Measurements from ENCODE around the gene TP53RK. TPM values are rescaled to one million over a fixed set of nuclear protein-coding genes. Genes with fewer than 3 reads are reported as not detected.
A peak's percentile ranks its signal among the peaks of the same experiment; 100 is the strongest.

TP53RK gene
- total and polyA plus RNA-seq, 2 of the 13 experiments (the other 11 are each of a cell fraction or from before 2014, with no cell fraction given): 12.9 to 25.5 TPM

GRCh38 chr20:46689082-46689753, at the start of gene TP53RK (continued):
- TF ChIP-seq, protein P1, sequence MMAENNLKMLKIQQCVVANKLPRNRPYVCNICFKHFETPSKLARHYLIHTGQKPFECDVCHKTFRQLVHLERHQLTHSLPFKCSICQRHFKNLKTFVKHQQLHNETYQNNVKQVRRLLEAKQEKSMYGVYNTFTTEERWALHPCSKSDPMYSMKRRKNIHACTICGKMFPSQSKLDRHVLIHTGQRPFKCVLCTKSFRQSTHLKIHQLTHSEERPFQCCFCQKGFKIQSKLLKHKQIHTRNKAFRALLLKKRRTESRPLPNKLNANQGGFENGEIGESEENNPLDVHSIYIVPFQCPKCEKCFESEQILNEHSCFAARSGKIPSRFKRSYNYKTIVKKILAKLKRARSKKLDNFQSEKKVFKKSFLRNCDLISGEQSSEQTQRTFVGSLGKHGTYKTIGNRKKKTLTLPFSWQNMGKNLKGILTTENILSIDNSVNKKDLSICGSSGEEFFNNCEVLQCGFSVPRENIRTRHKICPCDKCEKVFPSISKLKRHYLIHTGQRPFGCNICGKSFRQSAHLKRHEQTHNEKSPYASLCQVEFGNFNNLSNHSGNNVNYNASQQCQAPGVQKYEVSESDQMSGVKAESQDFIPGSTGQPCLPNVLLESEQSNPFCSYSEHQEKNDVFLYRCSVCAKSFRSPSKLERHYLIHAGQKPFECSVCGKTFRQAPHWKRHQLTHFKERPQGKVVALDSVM (CRISPR knock-in tag; IDR thresholded peaks at IDR 0.05): peak; percentile 85
- TF ChIP-seq THYN1 (CRISPR knock-in tag; IDR thresholded peaks at IDR 0.05; ENCODE audit: borderline replicate concordance, low read depth) (no peak), HOXA5 (CRISPR knock-in tag; IDR thresholded peaks at IDR 0.05) (peak; percentile 91), GRHL1 (CRISPR knock-in tag; conservative IDR thresholded peaks at IDR 0.05) (no peak), ZBTB40 (IDR thresholded peaks at IDR 0.05) (no peak), ZBTB40 (CRISPR knock-in tag; IDR thresholded peaks at IDR 0.05) (peak; percentile 71; the same call in 1 of the 2 replicates), ZNF350 (CRISPR knock-in tag; IDR thresholded peaks at IDR 0.05; ENCODE audit: borderline replicate concordance, low read depth) (peak; percentile 97), FIP1L1 (IDR thresholded peaks at IDR 0.05; ENCODE audit: borderline replicate concordance, insufficient read depth, low read depth, low read length) (no peak), MIER3 (CRISPR knock-in tag; IDR thresholded peaks at IDR 0.05; ENCODE audit: borderline replicate concordance) (peak; percentile 71)
- TF ChIP-seq, protein P2, sequence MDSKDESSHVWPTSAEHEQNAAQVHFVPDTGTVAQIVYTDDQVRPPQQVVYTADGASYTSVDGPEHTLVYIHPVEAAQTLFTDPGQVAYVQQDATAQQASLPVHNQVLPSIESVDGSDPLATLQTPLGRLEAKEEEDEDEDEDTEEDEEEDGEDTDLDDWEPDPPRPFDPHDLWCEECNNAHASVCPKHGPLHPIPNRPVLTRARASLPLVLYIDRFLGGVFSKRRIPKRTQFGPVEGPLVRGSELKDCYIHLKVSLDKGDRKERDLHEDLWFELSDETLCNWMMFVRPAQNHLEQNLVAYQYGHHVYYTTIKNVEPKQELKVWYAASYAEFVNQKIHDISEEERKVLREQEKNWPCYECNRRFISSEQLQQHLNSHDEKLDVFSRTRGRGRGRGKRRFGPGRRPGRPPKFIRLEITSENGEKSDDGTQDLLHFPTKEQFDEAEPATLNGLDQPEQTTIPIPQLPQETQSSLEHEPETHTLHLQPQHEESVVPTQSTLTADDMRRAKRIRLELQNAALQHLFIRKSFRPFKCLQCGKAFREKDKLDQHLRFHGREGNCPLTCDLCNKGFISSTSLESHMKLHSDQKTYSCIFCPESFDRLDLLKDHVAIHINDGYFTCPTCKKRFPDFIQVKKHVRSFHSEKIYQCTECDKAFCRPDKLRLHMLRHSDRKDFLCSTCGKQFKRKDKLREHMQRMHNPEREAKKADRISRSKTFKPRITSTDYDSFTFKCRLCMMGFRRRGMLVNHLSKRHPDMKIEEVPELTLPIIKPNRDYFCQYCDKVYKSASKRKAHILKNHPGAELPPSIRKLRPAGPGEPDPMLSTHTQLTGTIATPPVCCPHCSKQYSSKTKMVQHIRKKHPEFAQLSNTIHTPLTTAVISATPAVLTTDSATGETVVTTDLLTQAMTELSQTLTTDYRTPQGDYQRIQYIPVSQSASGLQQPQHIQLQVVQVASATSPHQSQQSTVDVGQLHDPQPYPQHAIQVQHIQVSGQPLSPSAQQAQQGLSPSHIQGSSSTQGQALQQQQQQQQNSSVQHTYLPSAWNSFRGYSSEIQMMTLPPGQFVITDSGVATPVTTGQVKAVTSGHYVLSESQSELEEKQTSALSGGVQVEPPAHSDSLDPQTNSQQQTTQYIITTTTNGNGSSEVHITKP (CRISPR knock-in tag; IDR thresholded peaks at IDR 0.05; ENCODE audit: low read depth): peak; percentile 78

Measured in HepG2 (cell line).